ENCODE measurements around the gene RAB25. TPM values are rescaled to one million over a fixed set of nuclear protein-coding genes. Genes with fewer than 3 reads are reported as not detected.

The RAB25 gene
- total and polyA plus RNA-seq, 4 donors: 0.67 to 2.0 (median 0.92) TPM

GRCh38 chr1:156014829-156015228 lies 46.1 kb upstream of the RAB25 start:
- peaks cover 35 to 66% (median 52%) of the 10 kb centered on the region in 4 donors for H3K36me3 ChIP-seq (ENCODE audit: control insufficient read depth in 4 of 4, insufficient read depth in 3 of 4, low read depth in 1 of 4, low read length in 3 of 4)
- no peak for DNase-seq (ENCODE audit: low spot score)
- TF ChIP-seq YY1 (IDR thresholded peaks at IDR 0.05): no peak
- TF ChIP-seq, protein P1, sequence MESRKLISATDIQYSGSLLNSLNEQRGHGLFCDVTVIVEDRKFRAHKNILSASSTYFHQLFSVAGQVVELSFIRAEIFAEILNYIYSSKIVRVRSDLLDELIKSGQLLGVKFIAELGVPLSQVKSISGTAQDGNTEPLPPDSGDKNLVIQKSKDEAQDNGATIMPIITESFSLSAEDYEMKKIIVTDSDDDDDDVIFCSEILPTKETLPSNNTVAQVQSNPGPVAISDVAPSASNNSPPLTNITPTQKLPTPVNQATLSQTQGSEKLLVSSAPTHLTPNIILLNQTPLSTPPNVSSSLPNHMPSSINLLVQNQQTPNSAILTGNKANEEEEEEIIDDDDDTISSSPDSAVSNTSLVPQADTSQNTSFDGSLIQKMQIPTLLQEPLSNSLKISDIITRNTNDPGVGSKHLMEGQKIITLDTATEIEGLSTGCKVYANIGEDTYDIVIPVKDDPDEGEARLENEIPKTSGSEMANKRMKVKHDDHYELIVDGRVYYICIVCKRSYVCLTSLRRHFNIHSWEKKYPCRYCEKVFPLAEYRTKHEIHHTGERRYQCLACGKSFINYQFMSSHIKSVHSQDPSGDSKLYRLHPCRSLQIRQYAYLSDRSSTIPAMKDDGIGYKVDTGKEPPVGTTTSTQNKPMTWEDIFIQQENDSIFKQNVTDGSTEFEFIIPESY (IDR thresholded peaks at IDR 0.05): no peak
- TF ChIP-seq, protein P2, sequence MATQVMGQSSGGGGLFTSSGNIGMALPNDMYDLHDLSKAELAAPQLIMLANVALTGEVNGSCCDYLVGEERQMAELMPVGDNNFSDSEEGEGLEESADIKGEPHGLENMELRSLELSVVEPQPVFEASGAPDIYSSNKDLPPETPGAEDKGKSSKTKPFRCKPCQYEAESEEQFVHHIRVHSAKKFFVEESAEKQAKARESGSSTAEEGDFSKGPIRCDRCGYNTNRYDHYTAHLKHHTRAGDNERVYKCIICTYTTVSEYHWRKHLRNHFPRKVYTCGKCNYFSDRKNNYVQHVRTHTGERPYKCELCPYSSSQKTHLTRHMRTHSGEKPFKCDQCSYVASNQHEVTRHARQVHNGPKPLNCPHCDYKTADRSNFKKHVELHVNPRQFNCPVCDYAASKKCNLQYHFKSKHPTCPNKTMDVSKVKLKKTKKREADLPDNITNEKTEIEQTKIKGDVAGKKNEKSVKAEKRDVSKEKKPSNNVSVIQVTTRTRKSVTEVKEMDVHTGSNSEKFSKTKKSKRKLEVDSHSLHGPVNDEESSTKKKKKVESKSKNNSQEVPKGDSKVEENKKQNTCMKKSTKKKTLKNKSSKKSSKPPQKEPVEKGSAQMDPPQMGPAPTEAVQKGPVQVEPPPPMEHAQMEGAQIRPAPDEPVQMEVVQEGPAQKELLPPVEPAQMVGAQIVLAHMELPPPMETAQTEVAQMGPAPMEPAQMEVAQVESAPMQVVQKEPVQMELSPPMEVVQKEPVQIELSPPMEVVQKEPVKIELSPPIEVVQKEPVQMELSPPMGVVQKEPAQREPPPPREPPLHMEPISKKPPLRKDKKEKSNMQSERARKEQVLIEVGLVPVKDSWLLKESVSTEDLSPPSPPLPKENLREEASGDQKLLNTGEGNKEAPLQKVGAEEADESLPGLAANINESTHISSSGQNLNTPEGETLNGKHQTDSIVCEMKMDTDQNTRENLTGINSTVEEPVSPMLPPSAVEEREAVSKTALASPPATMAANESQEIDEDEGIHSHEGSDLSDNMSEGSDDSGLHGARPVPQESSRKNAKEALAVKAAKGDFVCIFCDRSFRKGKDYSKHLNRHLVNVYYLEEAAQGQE (IDR thresholded peaks at IDR 0.05): no peak
- no peak for TF ChIP-seq RXRA (IDR thresholded peaks at IDR 0.05)
- no peak for TF ChIP-seq FOXA2 (IDR thresholded peaks at IDR 0.05)
- no peak for TF ChIP-seq RAD21 (IDR thresholded peaks at IDR 0.05)
- TF ChIP-seq CTCF (IDR thresholded peaks at IDR 0.05; ENCODE audit: low read depth, low read length, missing input control): no peak
- TF ChIP-seq SP1 (IDR thresholded peaks at IDR 0.05): no peak
- TF ChIP-seq NR2F2 (IDR thresholded peaks at IDR 0.05): no peak
- no peak for TF ChIP-seq HNF4A (conservative IDR thresholded peaks at IDR 0.05)
- TF ChIP-seq FOXA1 (IDR thresholded peaks at IDR 0.05): no peak
- TF ChIP-seq MAX (IDR thresholded peaks at IDR 0.05): no peak
- no peak for TF ChIP-seq TAF1 (conservative IDR thresholded peaks at IDR 0.05)
- no peak for TF ChIP-seq GABPA (IDR thresholded peaks at IDR 0.05 in 1 of 2, conservative IDR thresholded peaks at IDR 0.05 in 1 of 2)
- no peak for TF ChIP-seq ATF3 (IDR thresholded peaks at IDR 0.05)
- no peak for TF ChIP-seq EGR1 (IDR thresholded peaks at IDR 0.05; ENCODE audit: low read depth in 2 of 2)
- TF ChIP-seq HNF4G (IDR thresholded peaks at IDR 0.05): no peak
- no peak for TF ChIP-seq JUND (IDR thresholded peaks at IDR 0.05)
- H3K4me1 ChIP-seq (ENCODE audit: control insufficient read depth in 4 of 4, insufficient read depth in 4 of 4, low read length in 3 of 4): peaks cover 0 to 7% (median 4%) of the 10 kb centered on the region in 4 donors
- H3K27me3 ChIP-seq (ENCODE audit: control insufficient read depth in 4 of 4, insufficient read depth in 4 of 4, low read length in 3 of 4): no peaks in the 10 kb centered on the region
- H3K9ac ChIP-seq (ENCODE audit: low read depth in 1 of 2, low read length in 2 of 2): no peak overlapping the region
- H3K27ac ChIP-seq (ENCODE audit: low read depth in 1 of 2, low read length in 2 of 2): no peak overlapping the region
- 94% methylated on average over 7 of the region's 7 CpGs for WGBS
- no peak overlapping the region for H3K4me3 ChIP-seq (ENCODE audit: low read depth in 1 of 3, low read length in 3 of 3)
- no peaks in the 10 kb centered on the region for H3K9me3 ChIP-seq (ENCODE audit: control insufficient read depth in 4 of 4, low read length in 3 of 4)
